HEK293 (cell line): ENCODE results near the gene CD81.

Experiments used
- CTCF ChIA-PET: fragments of 350-600 bp; formaldehyde crosslinking; extraction: SDS; loops from one replicate; lab custom pipeline; 2021; ENCODE audit warnings: antibody characterized with exemption; lab: Yijun Ruan, JAX
- POLR2A ChIA-PET: fragments of 300-600 bp; formaldehyde crosslinking; extraction: SDS; loops from one replicate; lab custom pipeline; 2020; ENCODE audit warnings: antibody characterized with exemption, inconsistent platforms; lab: Yijun Ruan, JAX
- H3K27ac ChIP-seq: fragments of 200-500 bp; sonication (Bioruptor generic); 2 replicates; pipeline ENCODE4 v1.5.1; 2014; ENCODE audit warnings: low read depth, low read length, control low read depth, inconsistent platforms; ENCODE audit errors: extremely low read depth
- H3K36me3 ChIP-seq, 2 experiments: fragments of 200-500 bp in 1 of 2; sonication (Bioruptor generic) in 1 of 2; 1 replicate in 1 of 2; 2 replicates in 1 of 2; pipeline ENCODE4 v1.5.1; 2014 to 2017; ENCODE audit warnings: inconsistent platforms in 2 of 2, low read length in 2 of 2; ENCODE audit not compliant: control insufficient read depth in 2 of 2, insufficient read depth in 1 of 2
- H3K4me1 ChIP-seq: fragments of 200-500 bp; sonication (Bioruptor generic); 2 replicates; pipeline ENCODE4 v1.5.1; 2014; ENCODE audit warnings: mild to moderate bottlenecking, low read length, inconsistent platforms; ENCODE audit not compliant: control insufficient read depth, insufficient read depth
- H3K4me3 ChIP-seq: 2 replicates; pipeline ENCODE4 v1.5.1; 2011; ENCODE audit warnings: low read depth, mild to moderate bottlenecking, control low read depth, low read length, moderate library complexity
- H3K9me3 ChIP-seq: fragments of 200-500 bp; sonication (Bioruptor generic); 2 replicates; pipeline ENCODE4 v1.5.1; 2014; ENCODE audit warnings: low read depth, low read length, inconsistent platforms; ENCODE audit not compliant: control insufficient read depth, insufficient read depth
- ATF2 ChIP-seq: fragments of 450-650 bp; formaldehyde crosslinking; IDR thresholded peaks from 2 replicates; pipeline ENCODE4 v1.5.1; 2016; ENCODE audit warnings: missing biosample characterization, missing genetic modification characterization, low read depth
- HOXC10 ChIP-seq: sonication (generic); formaldehyde crosslinking; IDR thresholded peaks from 2 replicates; pipeline ENCODE4 v1.8.1; 2023; ENCODE audit warnings: mild to moderate bottlenecking, missing genetic modification reagents
- INSM2 ChIP-seq: fragments of 450-650 bp; formaldehyde crosslinking; IDR thresholded peaks from 2 replicates; pipeline ENCODE4 v1.5.1; 2016; ENCODE audit warnings: missing biosample characterization, missing genetic modification characterization
- KLF1 ChIP-seq: fragments of 450-650 bp; formaldehyde crosslinking; IDR thresholded peaks from 2 replicates; pipeline ENCODE4 v1.5.1; 2016; ENCODE audit warnings: missing biosample characterization, missing genetic modification characterization
- KLF10 ChIP-seq: fragments of 450-650 bp; IDR thresholded peaks from 2 replicates; pipeline ENCODE4 v1.5.1; 2018; ENCODE audit warnings: missing biosample characterization, mild to moderate bottlenecking, missing genetic modification characterization
- KLF17 ChIP-seq: fragments of 450-650 bp; formaldehyde crosslinking; IDR thresholded peaks from 2 replicates; pipeline ENCODE4 v1.5.1; 2016; ENCODE audit warnings: missing biosample characterization, missing genetic modification characterization
- KLF9 ChIP-seq: fragments of 450-650 bp; formaldehyde crosslinking; IDR thresholded peaks from 2 replicates; pipeline ENCODE4 v1.5.1; 2016; ENCODE audit warnings: missing biosample characterization, missing genetic modification characterization, low read depth
- SP2 ChIP-seq: fragments of 450-650 bp; formaldehyde crosslinking; IDR thresholded peaks from 2 replicates; pipeline ENCODE4 v1.5.1; 2016; ENCODE audit warnings: missing biosample characterization, missing genetic modification characterization
- WT1 ChIP-seq: fragments of 450-650 bp; formaldehyde crosslinking; IDR thresholded peaks from 2 replicates; pipeline ENCODE4 v1.5.1; 2016; ENCODE audit warnings: missing biosample characterization, missing genetic modification characterization
- YY1 ChIP-seq: fragments of 450-650 bp; formaldehyde crosslinking; IDR thresholded peaks from 2 replicates; pipeline ENCODE4 v1.5.1; 2018; ENCODE audit warnings: missing biosample characterization, missing genetic modification characterization
- ZBTB10 ChIP-seq: fragments of 450-650 bp; formaldehyde crosslinking; IDR thresholded peaks from 2 replicates; pipeline ENCODE4 v1.5.1; 2016; ENCODE audit warnings: missing biosample characterization, missing genetic modification characterization
- ZBTB17 ChIP-seq: fragments of 450-650 bp; formaldehyde crosslinking; IDR thresholded peaks from 2 replicates; pipeline ENCODE4 v1.5.1; 2016; ENCODE audit warnings: missing biosample characterization, missing genetic modification characterization
- ZBTB20 ChIP-seq: fragments of 450-650 bp; formaldehyde crosslinking; IDR thresholded peaks from 2 replicates; pipeline ENCODE4 v1.5.1; 2016; ENCODE audit warnings: missing biosample characterization, missing genetic modification characterization
- ZEB2 ChIP-seq: fragments of 450-650 bp; formaldehyde crosslinking; IDR thresholded peaks from 2 replicates; pipeline ENCODE4 v1.5.1; 2016; ENCODE audit warnings: missing biosample characterization, missing genetic modification characterization
- ZNF248 ChIP-seq: fragments of 450-650 bp; formaldehyde crosslinking; IDR thresholded peaks from 2 replicates; pipeline ENCODE4 v1.5.1; 2017; ENCODE audit warnings: missing biosample characterization, missing genetic modification characterization
- ZNF335 ChIP-seq: fragments of 450-650 bp; formaldehyde crosslinking; conservative IDR thresholded peaks from 2 replicates; pipeline ENCODE4 v1.5.1; 2016; ENCODE audit warnings: missing biosample characterization, missing genetic modification characterization
- ZNF391 ChIP-seq: fragments of 450-650 bp; formaldehyde crosslinking; IDR thresholded peaks from 2 replicates; pipeline ENCODE4 v1.5.1; 2016; ENCODE audit warnings: low read depth, missing biosample characterization, missing genetic modification characterization, borderline replicate concordance
- ZNF433 ChIP-seq: fragments of 450-650 bp; formaldehyde crosslinking; IDR thresholded peaks from 2 replicates; pipeline ENCODE4 v1.5.1; 2016; ENCODE audit warnings: missing biosample characterization, missing genetic modification characterization, low read depth
- ZNF510 ChIP-seq: fragments of 450-650 bp; formaldehyde crosslinking; IDR thresholded peaks from 2 replicates; pipeline ENCODE4 v1.5.1; 2018; ENCODE audit warnings: mild to moderate bottlenecking, missing genetic modification characterization, missing biosample characterization; ENCODE audit not compliant: insufficient replicate concordance
- ZNF596 ChIP-seq: fragments of 450-650 bp; IDR thresholded peaks from 2 replicates; pipeline ENCODE4 v1.5.0; 2018; ENCODE audit warnings: missing biosample characterization, mild to moderate bottlenecking, missing genetic modification characterization, moderate library complexity
- ZNF600 ChIP-seq: fragments of 450-650 bp; formaldehyde crosslinking; IDR thresholded peaks from 2 replicates; pipeline ENCODE4 v1.5.1; 2016; ENCODE audit warnings: missing biosample characterization, missing genetic modification characterization
- ZNF629 ChIP-seq: fragments of 450-650 bp; formaldehyde crosslinking; IDR thresholded peaks from 2 replicates; pipeline ENCODE4 v1.5.1; 2017; ENCODE audit warnings: missing biosample characterization, missing genetic modification characterization
- ZNF792 ChIP-seq: fragments of 450-650 bp; formaldehyde crosslinking; IDR thresholded peaks from 2 replicates; pipeline ENCODE4 v1.5.1; 2016; ENCODE audit warnings: missing biosample characterization, missing genetic modification characterization
- ZNF843 ChIP-seq: fragments of 450-650 bp; formaldehyde crosslinking; IDR thresholded peaks from 2 replicates; pipeline ENCODE4 v1.5.1; 2016; ENCODE audit warnings: missing biosample characterization, missing genetic modification characterization

Gene CD81

GRCh38 chr11:2400069-2400761 is 23.1 kb downstream of the CD81 start, which contains the start of gene TSSC4 (continued):
- peak; percentile 100 for TF ChIP-seq ZNF629 (tag by site-specific recombination)
- TF ChIP-seq KLF10 (tag by site-specific recombination) = peak; percentile 37; the same call in 1 of the 2 replicates
- peak; percentile 33; the same call in 1 of the 2 replicates for TF ChIP-seq KLF9 (tag by site-specific recombination)
- TF ChIP-seq ZEB2 (tag by site-specific recombination) = peak; percentile 96
- peak; percentile 52; the same call in 1 of the 2 replicates for TF ChIP-seq KLF1 (tag by site-specific recombination)
- TF ChIP-seq ATF2 (tag by site-specific recombination) = 0 out of 2 replicates have a peak, but pooled peaks have one; percentile 40
- 0 out of 2 replicates have a peak, but pooled peaks have one; percentile 43 for TF ChIP-seq WT1

GRCh38 chr11:2400762-2401435 is 23.8 kb downstream of the CD81 start:
- H3K4me3 ChIP-seq = peak overlapping the region; percentile 99
- ChIA-PET POLR2A (interaction anchor here (0.6 to 3.3 kb wide), 14 partner anchors 9 to 482 kb away, joined by 3 to 64 read pairs (median 3); partner anchors contain the start of genes CD81, KCNQ1OT1 and TNNT3), CTCF (interaction anchor here (0.6 to 4.2 kb wide), 10 partner anchors 14 to 417 kb away, joined by 3 to 29 read pairs (median 4); no protein-coding TSS in a partner anchor)
- TF ChIP-seq ZNF510 (no peak), HOXC10 (CRISPR knock-in tag) (0 out of 2 replicates have a peak, but pooled peaks have one; percentile 26), ZNF596 (tag by site-specific recombination) (peak; percentile 20; the same call in 1 of the 2 replicates), ZBTB17 (peak; percentile 11), KLF1 (tag by site-specific recombination) (no peak), ZBTB20 (tag by site-specific recombination) (no peak), SP2 (tag by site-specific recombination) (no peak), YY1 (tag by site-specific recombination) (peak; percentile 77), ZNF248 (no peak), ZBTB10 (tag by site-specific recombination) (no peak)
- no peaks in the 10 kb centered on the region for H3K9me3 ChIP-seq
- peaks cover 0 to 52% of the 10 kb centered on the region in 2 experiments; a peak in 1 of 3 replicates for H3K36me3 ChIP-seq
- no peaks in the 10 kb centered on the region for H3K4me1 ChIP-seq
- H3K27ac ChIP-seq = peak overlapping the region; percentile 53; the same call in 1 of the 2 replicates

- CTCF ChIA-PET = interaction anchor here (0.6 to 4.2 kb wide), 7 partner anchors 19 to 1569 kb away, joined by 3 to 29 read pairs (median 4); partner anchors contain the start of gene CD151
- TF ChIP-seq KLF17 (tag by site-specific recombination) (no peak), INSM2 (no peak), ZNF335 (tag by site-specific recombination) (no peak), ZNF248 (no peak), ZNF792 (tag by site-specific recombination) (no peak), ZNF843 (tag by site-specific recombination) (no peak), ZNF629 (tag by site-specific recombination) (no peak), ZNF433 (tag by site-specific recombination) (no peak), ZNF391 (tag by site-specific recombination) (no peak), ZNF600 (no peak)
Observed at GRCh38 chr11:2401436-2401984, 24.4 kb downstream of the CD81 start.

More at GRCh38 chr11:2401436-2401984, 24.4 kb downstream of the CD81 start:
- H3K27ac ChIP-seq = no peak overlapping the region
- no peaks in the 10 kb centered on the region for H3K9me3 ChIP-seq
- H3K4me1 ChIP-seq = no peaks in the 10 kb centered on the region
- H3K4me3 ChIP-seq = peak overlapping the region; percentile 99
- POLR2A ChIA-PET = interaction anchor here (0.8 to 3.3 kb wide), 3 partner anchors 24 to 298 kb away, joined by 3 to 64 read pairs (median 4); partner anchors contain the start of genes CD81 and KCNQ1OT1
- H3K36me3 ChIP-seq = peaks cover 0 to 46% of the 10 kb centered on the region in 2 experiments; a peak in 1 of 3 replicates
